Measurements from ENCODE around the gene ZSCAN31.
A peak's percentile ranks its signal among the peaks of the same experiment; 100 is the strongest.
"Not testable (repeated sequence)": the region's sequence is repeated elsewhere in the genome, so short reads cannot be mapped to it uniquely, and the experiment has no call there.

Gene ZSCAN31

GRCh38 chr6:28312939-28313338, 23.0 kb downstream of the ZSCAN31 start:
- no peak for DNase-seq

GRCh38 chr6:28311139-28311823, 24.7 kb downstream of the ZSCAN31 start:
- DNase-seq, result no peak

- not testable (repeated sequence) for DNase-seq
These were observed 29.6 kb downstream of the ZSCAN31 start for GRCh38 chr6:28306363-28306762.

- no peak for DNase-seq
These were observed 32.4 kb downstream of the ZSCAN31 start for GRCh38 chr6:28303570-28303969.

GRCh38 chr6:28296520-28297060, 39.4 kb downstream of the ZSCAN31 start:
- DNase-seq, result no peak

GRCh38 chr6:28295326-28295725, 40.6 kb downstream of the ZSCAN31 start:
- DNase-seq, result no peak

- DNase-seq, result no peak
These were observed 44.4 kb downstream of the ZSCAN31 start for GRCh38 chr6:28291573-28291972.

GRCh38 chr6:28282926-28283325, 53.0 kb downstream of the ZSCAN31 start:
- no peak for DNase-seq

GRCh38 chr6:28281288-28282064, 54.5 kb downstream of the ZSCAN31 start, which contains the start of gene PGBD1:
Gene PGBD1, plus strand, starts transcription at chr6:28281572. Its CDS starts 2,242 bp downstream, at chr6:28283814.
- peak; percentile 59 for DNase-seq

- no peak for DNase-seq
These were observed 55.2 kb downstream of the ZSCAN31 start for GRCh38 chr6:28280595-28281287.

- DNase-seq, result no peak
These were observed 58.2 kb downstream of the ZSCAN31 start for GRCh38 chr6:28277746-28278145.

GRCh38 chr6:28274888-28275287, 61.1 kb downstream of the ZSCAN31 start:
- no peak for DNase-seq

Measured in NCI-H1436 (cell line).